Lower leg skin (tissue), 3 donors: ENCODE measurements around the gene COBL.

Experiments
- POLR2A ChIP-seq, 2 donors: fragments of 450-650 bp; IDR thresholded peaks; one replicate each; pipeline ENCODE4 v1.6.1; 2016 to 2017; ENCODE audit warnings: antibody characterized with exemption in 2 of 2, mild to moderate bottlenecking in 1 of 2, moderate library complexity in 1 of 2
- TF ChIP-seq, protein P1 (sequence below), 3 donors: fragments of 450-650 bp; IDR thresholded peaks; one replicate each; pipeline ENCODE4 v1.5.1; 2016; ENCODE audit warnings: antibody characterized with exemption in 3 of 3, mild to moderate bottlenecking in 3 of 3, moderate library complexity in 2 of 3

DNA sequence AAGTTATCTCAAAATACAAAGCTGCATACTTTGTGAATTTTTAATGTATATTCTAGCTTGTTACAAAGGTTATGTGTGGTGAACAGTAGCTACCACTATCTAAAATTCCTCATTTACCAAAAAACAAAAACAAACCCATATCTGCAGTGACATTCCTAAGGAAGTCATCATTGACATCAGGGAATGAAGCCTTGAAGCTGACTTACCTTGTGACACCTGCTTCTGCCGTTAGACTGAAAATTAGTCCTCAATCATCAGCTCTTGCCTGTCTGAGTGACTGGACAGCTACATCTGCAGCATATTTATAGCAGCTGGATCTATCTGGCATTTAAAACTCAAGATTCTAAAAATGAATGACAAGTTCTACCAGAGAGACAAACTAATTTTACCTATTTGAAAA is 43.2 kb downstream of the COBL start:
- TF ChIP-seq, protein P1, sequence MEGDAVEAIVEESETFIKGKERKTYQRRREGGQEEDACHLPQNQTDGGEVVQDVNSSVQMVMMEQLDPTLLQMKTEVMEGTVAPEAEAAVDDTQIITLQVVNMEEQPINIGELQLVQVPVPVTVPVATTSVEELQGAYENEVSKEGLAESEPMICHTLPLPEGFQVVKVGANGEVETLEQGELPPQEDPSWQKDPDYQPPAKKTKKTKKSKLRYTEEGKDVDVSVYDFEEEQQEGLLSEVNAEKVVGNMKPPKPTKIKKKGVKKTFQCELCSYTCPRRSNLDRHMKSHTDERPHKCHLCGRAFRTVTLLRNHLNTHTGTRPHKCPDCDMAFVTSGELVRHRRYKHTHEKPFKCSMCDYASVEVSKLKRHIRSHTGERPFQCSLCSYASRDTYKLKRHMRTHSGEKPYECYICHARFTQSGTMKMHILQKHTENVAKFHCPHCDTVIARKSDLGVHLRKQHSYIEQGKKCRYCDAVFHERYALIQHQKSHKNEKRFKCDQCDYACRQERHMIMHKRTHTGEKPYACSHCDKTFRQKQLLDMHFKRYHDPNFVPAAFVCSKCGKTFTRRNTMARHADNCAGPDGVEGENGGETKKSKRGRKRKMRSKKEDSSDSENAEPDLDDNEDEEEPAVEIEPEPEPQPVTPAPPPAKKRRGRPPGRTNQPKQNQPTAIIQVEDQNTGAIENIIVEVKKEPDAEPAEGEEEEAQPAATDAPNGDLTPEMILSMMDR (IDR thresholded peaks at IDR 0.05), result no peak
- TF ChIP-seq POLR2A (IDR thresholded peaks at IDR 0.05), result no peak
